ENCODE measurements around the gene NINJ1. TPM values are rescaled to one million over a fixed set of nuclear protein-coding genes. Genes with fewer than 3 reads are reported as not detected.
A peak's percentile ranks its signal among the peaks of the same experiment; 100 is the strongest.

Gene NINJ1
- total and polyA plus RNA-seq, 2 of the 13 experiments (the other 11 are each of a cell fraction or from before 2014, with no cell fraction given): 81.2 to 92.1 TPM

GRCh38 chr9:93112116-93112863 is 21.8 kb downstream of the NINJ1 start (continued):
- 0 out of 2 replicates have a peak, but pooled peaks have one; percentile 53 for TF ChIP-seq ZFP90 (CRISPR knock-in tag; IDR thresholded peaks at IDR 0.05; ENCODE audit: borderline replicate concordance)
- TF ChIP-seq ZNF646 (CRISPR knock-in tag; IDR thresholded peaks at IDR 0.05): no peak
- TF ChIP-seq TEAD3 (CRISPR knock-in tag; optimal IDR thresholded peaks at IDR 0.05; ENCODE audit: borderline replicate concordance): peak; percentile 67
- no peak for TF ChIP-seq CREB3 (CRISPR knock-in tag; IDR thresholded peaks at IDR 0.05)
- no peak for TF ChIP-seq ZNF235 (CRISPR knock-in tag; IDR thresholded peaks at IDR 0.05; ENCODE audit: borderline replicate concordance)
- no peak for TF ChIP-seq ZNF782 (CRISPR knock-in tag; IDR thresholded peaks at IDR 0.05; ENCODE audit: borderline replicate concordance)
- TF ChIP-seq ZNF205 (CRISPR knock-in tag; IDR thresholded peaks at IDR 0.05): peak; percentile 70; the same call in 1 of the 2 replicates
- no peak for TF ChIP-seq ZNF616 (CRISPR knock-in tag; IDR thresholded peaks at IDR 0.05; ENCODE audit: low read depth)
- TF ChIP-seq ZNF674 (CRISPR knock-in tag; IDR thresholded peaks at IDR 0.05; ENCODE audit: low read depth): no peak
- TF ChIP-seq PLRG1 (conservative IDR thresholded peaks at IDR 0.05): no peak
- no peak for TF ChIP-seq ZNF704 (CRISPR knock-in tag; IDR thresholded peaks at IDR 0.05; ENCODE audit: borderline replicate concordance)
- TF ChIP-seq ZSCAN5A (CRISPR knock-in tag; IDR thresholded peaks at IDR 0.05; ENCODE audit: borderline replicate concordance): peak; percentile 10; the same call in 1 of the 2 replicates
- no peak for TF ChIP-seq RFX1 (IDR thresholded peaks at IDR 0.05)
- no peak for TF ChIP-seq MLLT10 (CRISPR knock-in tag; IDR thresholded peaks at IDR 0.05)
- TF ChIP-seq TOE1 (CRISPR knock-in tag; IDR thresholded peaks at IDR 0.05): no peak
- peak; percentile 83; the same call in 1 of the 2 replicates for TF ChIP-seq MYC (CRISPR knock-in tag; IDR thresholded peaks at IDR 0.05; ENCODE audit: borderline replicate concordance)
- peak; percentile 42 for TF ChIP-seq PHF8 (CRISPR knock-in tag; IDR thresholded peaks at IDR 0.05)
- no peak for TF ChIP-seq ZMAT5 (CRISPR knock-in tag; IDR thresholded peaks at IDR 0.05; ENCODE audit: borderline replicate concordance, low read depth)
- TF ChIP-seq ZNF768 (CRISPR knock-in tag; IDR thresholded peaks at IDR 0.05): peak; percentile 28; the same call in 1 of the 2 replicates
